GM13977 (cell line): Measurements from ENCODE around the gene QRSL1.

ENCODE experiments used
- DNase-seq: peaks from one replicate; pipeline ENCODE4 v3.0.0; 2012; ENCODE audit warnings: low spot score
- CTCF ChIP-seq: IDR thresholded peaks from 2 replicates; pipeline ENCODE4 v1.5.1; 2012; ENCODE audit warnings: mild to moderate bottlenecking, control low read depth; ENCODE audit not compliant: insufficient read depth; ENCODE audit errors: extremely low read depth, missing control alignments
- in situ Hi-C: fragments of 300-500 bp; cut with MboI; formaldehyde crosslinking; loops from one replicate; pipeline ENCODE4 v1.12.0; 2022; ENCODE audit warnings: low sequenced_read_pairs, low pct_unique_long_range_greater_than_20kb, mixed read lengths, inconsistent platforms; ENCODE audit not compliant: unreplicated experiment

The QRSL1 gene

GRCh38 chr6:106614166-106614565, 15.2 kb upstream of the QRSL1 start:
- no peak for TF ChIP-seq CTCF
- DNase-seq = no peak
- in situ Hi-C loops = no loop called here

GRCh38 chr6:106614592-106615257, 14.7 kb upstream of the QRSL1 start:
- DNase-seq = no peak
- TF ChIP-seq CTCF = no peak
- in situ Hi-C loops = no loop called here

- in situ Hi-C loops = no loop called here
- no peak for DNase-seq
- no peak for TF ChIP-seq CTCF
Observed at GRCh38 chr6:106617302-106617701, 12.1 kb upstream of the QRSL1 start.

GRCh38 chr6:106617857-106618256, 11.5 kb upstream of the QRSL1 start:
- in situ Hi-C loops = no loop called here
- no peak for TF ChIP-seq CTCF
- DNase-seq = no peak

- no peak for TF ChIP-seq CTCF
- DNase-seq = no peak
- in situ Hi-C loops = no loop called here
Observed at GRCh38 chr6:106618324-106618723, 11.1 kb upstream of the QRSL1 start.

- DNase-seq = no peak
- no peak for TF ChIP-seq CTCF
- in situ Hi-C loops = no loop called here
Observed at GRCh38 chr6:106619223-106619622, 10.2 kb upstream of the QRSL1 start.
